ENCODE results near the gene GPR25. TPM values are rescaled to one million over a fixed set of nuclear protein-coding genes. Genes with fewer than 3 reads are reported as not detected.

Gene GPR25
- polyA plus RNA-seq, 1 donor (not counting 4 experiments of a cell fraction or from before 2014, with no cell fraction given): not detected

DNA sequence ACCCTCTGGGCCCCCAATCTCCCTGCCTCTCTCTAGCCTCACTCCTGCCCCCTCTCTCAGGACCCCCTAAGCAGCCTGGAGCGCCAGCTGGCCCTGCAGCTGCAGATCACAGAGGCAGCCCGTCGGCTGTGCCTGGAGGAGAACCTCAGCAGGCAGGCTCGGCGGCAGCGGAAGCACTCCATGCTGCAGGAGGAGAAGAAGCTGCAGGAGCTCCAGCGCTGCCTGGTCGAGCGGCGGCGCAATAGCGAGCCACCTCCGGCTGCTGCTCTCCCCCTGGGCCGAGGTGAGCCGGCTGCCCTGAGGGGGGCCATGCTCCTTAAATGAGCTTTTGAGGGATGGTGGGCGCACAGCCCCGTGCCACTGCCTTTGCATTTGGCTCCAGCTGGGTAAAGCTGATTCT lies 28.1 kb downstream of the GPR25 start:
- DNase-seq (ENCODE audit: low read depth, low spot score) (no peak), FAIRE-seq (no peak)
- peaks cover 11% of the 10 kb centered on the region for H3K9me1 ChIP-seq (ENCODE audit: control insufficient read depth, extremely low read depth, insufficient read depth, low read length)
- H3K36me3 ChIP-seq (ENCODE audit: control insufficient read depth in 2 of 2, extremely low read depth in 1 of 2, insufficient read depth in 2 of 2, low read length in 2 of 2): peaks cover 42 to 49% of the 10 kb centered on the region in 2 experiments
- H3K79me2 ChIP-seq (ENCODE audit: control insufficient read depth, insufficient read depth, low read length): peaks cover 10% of the 10 kb centered on the region
- no peak overlapping the region for H3K4me2 ChIP-seq (ENCODE audit: control insufficient read depth, extremely low read depth, insufficient read depth, low read depth, low read length)
- TF ChIP-seq, protein P1, sequence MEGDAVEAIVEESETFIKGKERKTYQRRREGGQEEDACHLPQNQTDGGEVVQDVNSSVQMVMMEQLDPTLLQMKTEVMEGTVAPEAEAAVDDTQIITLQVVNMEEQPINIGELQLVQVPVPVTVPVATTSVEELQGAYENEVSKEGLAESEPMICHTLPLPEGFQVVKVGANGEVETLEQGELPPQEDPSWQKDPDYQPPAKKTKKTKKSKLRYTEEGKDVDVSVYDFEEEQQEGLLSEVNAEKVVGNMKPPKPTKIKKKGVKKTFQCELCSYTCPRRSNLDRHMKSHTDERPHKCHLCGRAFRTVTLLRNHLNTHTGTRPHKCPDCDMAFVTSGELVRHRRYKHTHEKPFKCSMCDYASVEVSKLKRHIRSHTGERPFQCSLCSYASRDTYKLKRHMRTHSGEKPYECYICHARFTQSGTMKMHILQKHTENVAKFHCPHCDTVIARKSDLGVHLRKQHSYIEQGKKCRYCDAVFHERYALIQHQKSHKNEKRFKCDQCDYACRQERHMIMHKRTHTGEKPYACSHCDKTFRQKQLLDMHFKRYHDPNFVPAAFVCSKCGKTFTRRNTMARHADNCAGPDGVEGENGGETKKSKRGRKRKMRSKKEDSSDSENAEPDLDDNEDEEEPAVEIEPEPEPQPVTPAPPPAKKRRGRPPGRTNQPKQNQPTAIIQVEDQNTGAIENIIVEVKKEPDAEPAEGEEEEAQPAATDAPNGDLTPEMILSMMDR (optimal IDR thresholded peaks at IDR 0.05 in 1 of 3, IDR thresholded peaks at IDR 0.05 in 1 of 3, conservative IDR thresholded peaks at IDR 0.05 in 1 of 3; ENCODE audit: extremely low read depth in 1 of 3, insufficient read depth in 2 of 3, low read length in 3 of 3): no peak
- TF ChIP-seq EZH2 (IDR thresholded peaks at IDR 0.05; ENCODE audit: low read length): no peak
- no peak overlapping the region for H3K9ac ChIP-seq (ENCODE audit: control insufficient read depth, extremely low read depth, insufficient read depth, low read length)
- H3K27me3 ChIP-seq (ENCODE audit: control insufficient read depth, extremely low read depth, insufficient read depth, low read length): no peaks in the 10 kb centered on the region
- H3K4me3 ChIP-seq (ENCODE audit: control insufficient read depth in 2 of 3, extremely low read depth in 1 of 3, insufficient read depth in 2 of 3, low read depth in 1 of 3, low read length in 3 of 3): no peak overlapping the region
- H3K4me1 ChIP-seq (ENCODE audit: control insufficient read depth, extremely low read depth, insufficient read depth, low read length): peaks cover 39% of the 10 kb centered on the region
- no peak overlapping the region for H2AFZ ChIP-seq (ENCODE audit: control insufficient read depth, low read length)
- no peak overlapping the region for H3K27ac ChIP-seq (ENCODE audit: control insufficient read depth, insufficient read depth, low read length)
- H3K9me3 ChIP-seq (ENCODE audit: control insufficient read depth, low read depth, low read length): no peaks in the 10 kb centered on the region
- H4K20me1 ChIP-seq (ENCODE audit: control insufficient read depth, extremely low read depth, insufficient read depth, low read length): peaks cover 11% of the 10 kb centered on the region
- dilution Hi-C loops (cut with MboI; ENCODE audit: extremely low pct_ligation_motif_present, low sequenced_read_pairs): no loop called here

DNA sequence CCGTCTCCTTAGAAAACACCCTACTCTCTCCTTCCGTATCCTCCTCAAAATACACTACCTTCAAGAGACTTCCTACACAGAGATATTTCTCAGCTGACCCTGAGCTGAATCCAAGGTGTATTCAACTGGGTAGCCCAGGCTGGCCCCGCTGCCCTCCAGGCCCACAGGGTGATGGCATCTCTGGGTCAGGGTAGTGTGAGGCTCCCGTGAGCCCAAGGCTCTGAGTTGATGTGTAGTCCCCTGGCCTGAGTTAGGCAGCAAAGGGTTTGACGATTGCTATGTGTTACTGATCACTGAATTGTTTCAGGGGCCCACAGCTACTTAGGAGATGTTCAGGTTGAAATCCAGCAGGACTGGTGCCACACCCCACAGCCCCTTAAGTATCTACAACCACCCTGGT lies 28.6 kb downstream of the GPR25 start:
- Histone ChIP-seq H4K20me1 (ENCODE audit: control insufficient read depth, extremely low read depth, insufficient read depth, low read length) (peaks cover 11% of the 10 kb centered on the region), H3K9ac (ENCODE audit: control insufficient read depth, extremely low read depth, insufficient read depth, low read length) (no peak overlapping the region), H3K9me3 (ENCODE audit: control insufficient read depth, low read depth, low read length) (no peaks in the 10 kb centered on the region), H3K9me1 (ENCODE audit: control insufficient read depth, extremely low read depth, insufficient read depth, low read length) (peaks cover 11% of the 10 kb centered on the region), H3K36me3 (ENCODE audit: control insufficient read depth in 2 of 2, extremely low read depth in 1 of 2, insufficient read depth in 2 of 2, low read length in 2 of 2) (peaks cover 42 to 49% of the 10 kb centered on the region in 2 experiments), H3K4me2 (ENCODE audit: control insufficient read depth, extremely low read depth, insufficient read depth, low read depth, low read length) (no peak overlapping the region), H3K27ac (ENCODE audit: control insufficient read depth, insufficient read depth, low read length) (no peak overlapping the region), H3K79me2 (ENCODE audit: control insufficient read depth, insufficient read depth, low read length) (peaks cover 8% of the 10 kb centered on the region), H3K4me3 (ENCODE audit: control insufficient read depth in 2 of 3, extremely low read depth in 1 of 3, insufficient read depth in 2 of 3, low read depth in 1 of 3, low read length in 3 of 3) (no peak overlapping the region), H2AFZ (ENCODE audit: control insufficient read depth, low read length) (no peak overlapping the region), H3K27me3 (ENCODE audit: control insufficient read depth, extremely low read depth, insufficient read depth, low read length) (no peaks in the 10 kb centered on the region), H3K4me1 (ENCODE audit: control insufficient read depth, extremely low read depth, insufficient read depth, low read length) (peaks cover 43% of the 10 kb centered on the region)
- no peak for DNase-seq (ENCODE audit: low read depth, low spot score)
- dilution Hi-C loops (cut with MboI; ENCODE audit: extremely low pct_ligation_motif_present, low sequenced_read_pairs): no loop called here
- TF ChIP-seq, protein P1 (optimal IDR thresholded peaks at IDR 0.05 in 1 of 3, IDR thresholded peaks at IDR 0.05 in 1 of 3, conservative IDR thresholded peaks at IDR 0.05 in 1 of 3; ENCODE audit: extremely low read depth in 1 of 3, insufficient read depth in 2 of 3, low read length in 3 of 3): no peak
- TF ChIP-seq EZH2 (IDR thresholded peaks at IDR 0.05; ENCODE audit: low read length): no peak
- no peak for FAIRE-seq

Data from keratinocyte (primary cell).